Gastroesophageal sphincter (tissue), 3 donors: ENCODE data around the gene PCDHGB3.

Experiments
- CTCF ChIP-seq, 4 experiments: fragments of 200-600 bp in 2 of 4; fragments of 450-650 bp in 2 of 4; sonication (generic) in 1 of 4; IDR thresholded peaks; one replicate each; pipeline ENCODE4 v1.5.1; 2017 to 2019; ENCODE audit warnings: antibody characterized with exemption in 4 of 4, mild to moderate bottlenecking in 2 of 4, moderate library complexity in 2 of 4
- EP300 ChIP-seq: sonication (generic); formaldehyde crosslinking; IDR thresholded peaks from one replicate; pipeline ENCODE4 v1.6.1; 2017; ENCODE audit warnings: antibody characterized with exemption, mild to moderate bottlenecking
- POLR2A ChIP-seq, 2 donors: fragments of 450-650 bp; IDR thresholded peaks; one replicate each; pipeline ENCODE4 v1.6.1; 2017; ENCODE audit warnings: antibody characterized with exemption in 2 of 2, mild to moderate bottlenecking in 2 of 2, moderate library complexity in 1 of 2
- POLR2AphosphoS5 ChIP-seq: sonication (generic); formaldehyde crosslinking; IDR thresholded peaks from one replicate; pipeline ENCODE4 v1.6.1; 2017; ENCODE audit warnings: antibody characterized with exemption

GRCh38 chr5:141409598-141410306 is 39.7 kb downstream of the PCDHGB3 start:
- no peak for TF ChIP-seq CTCF (IDR thresholded peaks at IDR 0.05)
- TF ChIP-seq EP300, result no peak
- TF ChIP-seq POLR2AphosphoS5, result no peak
- TF ChIP-seq POLR2A (IDR thresholded peaks at IDR 0.05), result no peak
